ENCODE results near the gene THEMIS. TPM values are rescaled to one million over a fixed set of nuclear protein-coding genes. Genes with fewer than 3 reads are reported as not detected.
"Not testable (repeated sequence)": the region's sequence is repeated elsewhere in the genome, so short reads cannot be mapped to it uniquely, and the experiment has no call there.

THEMIS gene
- total RNA-seq, 1 donor from 2014 or later = not detected

DNA sequence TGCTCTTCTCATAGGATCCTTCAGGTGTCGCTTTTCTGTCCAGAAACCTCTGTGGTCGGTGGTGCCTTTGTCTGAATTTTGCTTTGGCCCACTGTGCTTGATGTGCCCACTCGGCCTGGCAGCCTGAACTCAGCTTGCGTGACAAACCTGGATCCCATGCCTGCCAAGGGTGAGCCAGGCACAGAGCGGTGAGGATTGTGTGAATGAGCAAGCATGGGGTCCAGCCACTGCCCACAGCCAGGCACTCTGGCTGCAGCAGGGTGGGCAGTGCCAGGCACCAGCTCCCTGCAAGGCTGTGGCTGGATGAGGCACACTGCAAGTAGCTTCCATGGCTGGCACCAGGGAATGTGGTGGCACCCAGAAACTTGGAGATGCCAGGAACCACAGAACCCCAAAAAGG, 110.3 kb downstream of the THEMIS start:
- peaks cover 7% of the 10 kb centered on the region for H3K4me1 Mint-ChIP-seq (ENCODE audit: low read depth)
- H3K36me3 Mint-ChIP-seq (ENCODE audit: low read depth) = no peaks in the 10 kb centered on the region
- no peak for DNase-seq (ENCODE audit: low spot score)
- no peak overlapping the region for H3K4me3 Mint-ChIP-seq (ENCODE audit: unreplicated experiment)
- no peak for TF ChIP-seq CTCF (IDR thresholded peaks at IDR 0.05)
- no peaks in the 10 kb centered on the region for H3K9me3 Mint-ChIP-seq (ENCODE audit: low read depth)
- H3K27me3 Mint-ChIP-seq (ENCODE audit: low read depth) = peaks cover 29% of the 10 kb centered on the region
- H3K27ac Mint-ChIP-seq (ENCODE audit: unreplicated experiment) = no peak overlapping the region

DNA sequence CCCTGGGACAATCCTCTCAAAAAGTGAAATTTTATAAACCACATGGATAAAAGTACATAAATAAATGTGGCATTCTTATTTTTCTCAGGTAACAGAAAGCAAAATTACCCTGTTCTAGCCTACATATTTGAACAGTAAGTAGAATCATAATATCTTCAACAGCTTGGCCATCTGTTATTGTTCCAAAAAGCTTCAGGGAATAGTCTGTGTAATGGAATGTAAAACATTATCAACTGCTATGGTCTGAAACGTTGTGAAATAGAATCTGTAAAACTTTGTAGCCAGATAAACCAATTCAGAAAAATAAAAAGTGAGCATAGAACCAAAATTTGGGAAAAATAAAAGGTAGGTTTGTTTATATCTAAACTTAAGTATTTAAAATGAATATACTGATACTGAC, 114.7 kb downstream of the THEMIS start:
- Mint-ChIP-seq H3K36me3 (ENCODE audit: low read depth) (no peaks in the 10 kb centered on the region), H3K27me3 (ENCODE audit: low read depth) (peaks cover 25% of the 10 kb centered on the region), H3K4me3 (ENCODE audit: unreplicated experiment) (no peak overlapping the region), H3K27ac (ENCODE audit: unreplicated experiment) (no peak overlapping the region), H3K9me3 (ENCODE audit: low read depth) (no peaks in the 10 kb centered on the region), H3K4me1 (ENCODE audit: low read depth) (peaks cover 7% of the 10 kb centered on the region)
- no peak for TF ChIP-seq CTCF (IDR thresholded peaks at IDR 0.05)
- DNase-seq (ENCODE audit: low spot score) = no peak

DNA sequence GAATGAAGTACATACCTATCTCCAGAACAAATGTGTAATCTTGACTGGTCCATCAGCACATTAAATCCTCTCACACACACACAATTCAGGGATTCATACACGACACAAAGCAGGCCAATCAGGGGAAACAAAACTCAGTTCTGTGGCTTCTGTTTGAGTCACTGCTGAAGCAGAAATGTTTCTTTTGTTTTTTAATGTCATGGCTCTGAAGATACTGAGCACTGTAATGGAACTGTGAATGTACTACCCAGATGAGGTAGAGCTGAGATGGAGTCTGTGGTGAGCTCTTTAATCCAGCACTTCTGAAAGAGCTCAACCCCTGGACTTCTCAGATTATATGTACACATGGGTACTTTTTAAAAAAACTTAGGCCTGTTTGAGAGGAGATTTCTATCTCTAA, 116.4 kb downstream of the THEMIS start:
- H3K27me3 Mint-ChIP-seq (ENCODE audit: low read depth) = peaks cover 26% of the 10 kb centered on the region
- H3K4me1 Mint-ChIP-seq (ENCODE audit: low read depth) = peaks cover 7% of the 10 kb centered on the region

DNA sequence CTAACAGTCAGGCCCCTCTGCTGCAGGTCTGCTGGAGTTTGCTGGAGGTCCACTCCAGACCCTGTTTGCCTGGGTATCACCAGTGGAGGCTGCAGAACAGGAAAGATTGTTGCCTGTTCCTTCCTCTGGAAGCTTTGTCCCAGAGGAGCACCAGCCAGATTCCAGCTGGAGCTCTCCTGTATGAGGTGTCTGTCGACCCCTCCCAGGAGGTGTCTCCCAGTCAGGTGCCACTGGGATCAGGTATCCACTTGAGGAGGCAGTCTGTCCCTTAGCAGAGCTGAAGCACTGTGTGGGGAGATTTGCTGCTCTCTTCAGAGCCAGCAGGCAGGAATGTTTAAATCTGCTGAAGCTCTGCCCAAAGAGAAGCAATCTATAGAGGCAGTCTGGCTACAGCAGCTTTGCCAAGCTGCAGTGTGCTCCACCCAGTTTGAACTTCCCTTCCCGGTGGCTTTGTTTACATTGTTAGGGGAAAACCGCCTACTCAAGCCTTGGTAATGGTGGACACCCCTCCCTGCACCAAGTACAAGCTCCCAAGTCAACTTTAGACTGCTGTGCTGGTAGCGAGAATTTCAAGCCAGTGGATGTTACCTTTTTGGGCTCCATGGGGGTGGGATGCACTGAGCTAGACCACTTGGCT, 119.1 kb downstream of the THEMIS start:
- H3K27ac Mint-ChIP-seq (ENCODE audit: unreplicated experiment); H3K36me3 Mint-ChIP-seq (ENCODE audit: low read depth); H3K4me1 Mint-ChIP-seq (ENCODE audit: low read depth); DNase-seq (ENCODE audit: low spot score); H3K9me3 Mint-ChIP-seq (ENCODE audit: low read depth); H3K4me3 Mint-ChIP-seq (ENCODE audit: unreplicated experiment): not testable (repeated sequence)
- peaks cover 12% of the 10 kb centered on the region for H3K27me3 Mint-ChIP-seq (ENCODE audit: low read depth)

More for the DNA sequence above, 116.4 kb downstream of the THEMIS start:
- no peak overlapping the region for H3K4me3 Mint-ChIP-seq (ENCODE audit: unreplicated experiment)
- H3K9me3 Mint-ChIP-seq (ENCODE audit: low read depth) = no peaks in the 10 kb centered on the region
- no peaks in the 10 kb centered on the region for H3K36me3 Mint-ChIP-seq (ENCODE audit: low read depth)
- no peak for DNase-seq (ENCODE audit: low spot score)
- no peak overlapping the region for H3K27ac Mint-ChIP-seq (ENCODE audit: unreplicated experiment)
- TF ChIP-seq CTCF (IDR thresholded peaks at IDR 0.05) = no peak

GRCh38 chr6:127776320-127776719, 124.5 kb downstream of the THEMIS start:
- no peak for DNase-seq (ENCODE audit: low spot score)
- Mint-ChIP-seq H3K9me3 (ENCODE audit: low read depth) (no peaks in the 10 kb centered on the region), H3K36me3 (ENCODE audit: low read depth) (no peaks in the 10 kb centered on the region), H3K27me3 (ENCODE audit: low read depth) (peaks cover 6% of the 10 kb centered on the region), H3K4me1 (ENCODE audit: low read depth) (peaks cover 12% of the 10 kb centered on the region), H3K27ac (ENCODE audit: unreplicated experiment) (no peak overlapping the region), H3K4me3 (ENCODE audit: unreplicated experiment) (no peak overlapping the region)
- no peak for TF ChIP-seq CTCF (IDR thresholded peaks at IDR 0.05)

GRCh38 chr6:127775371-127775770, 125.5 kb downstream of the THEMIS start:
- no peak for TF ChIP-seq CTCF (IDR thresholded peaks at IDR 0.05)
- H3K4me3 Mint-ChIP-seq (ENCODE audit: unreplicated experiment) = no peak overlapping the region
- H3K27me3 Mint-ChIP-seq (ENCODE audit: low read depth) = peaks cover 2% of the 10 kb centered on the region
- H3K36me3 Mint-ChIP-seq (ENCODE audit: low read depth) = peaks cover 1% of the 10 kb centered on the region
- peaks cover 2% of the 10 kb centered on the region for H3K9me3 Mint-ChIP-seq (ENCODE audit: low read depth)
- H3K27ac Mint-ChIP-seq (ENCODE audit: unreplicated experiment) = no peak overlapping the region
- H3K4me1 Mint-ChIP-seq (ENCODE audit: low read depth) = peaks cover 12% of the 10 kb centered on the region
- DNase-seq (ENCODE audit: low spot score) = no peak

All from chondrocyte (in vitro differentiated cells).